ENCODE measurements around the gene LPP. TPM values are rescaled to one million over a fixed set of nuclear protein-coding genes. Genes with fewer than 3 reads are reported as not detected.
A peak's percentile ranks its signal among the peaks of the same experiment; 100 is the strongest.

LPP gene
- total RNA-seq, 1 experiment from 2014 or later: 54.0 TPM

- H3K4me2 ChIP-seq (ENCODE audit: low read length): peak overlapping the region; percentile 67
- H3K79me2 ChIP-seq (ENCODE audit: insufficient read depth, low read length): no peaks in the 10 kb centered on the region
- no peak overlapping the region for H2AFZ ChIP-seq (ENCODE audit: low read depth, low read length, poor library complexity, severe bottlenecking)
- DNase-seq (ENCODE audit: low read depth, low spot score) (no peak), ATAC-seq (no peak)
- H3K9me2 ChIP-seq (ENCODE audit: insufficient read depth): no peaks in the 10 kb centered on the region
- H3K27ac ChIP-seq (ENCODE audit: low read depth, low read length): peak overlapping the region; percentile 59
- ChIA-PET CTCF (interaction anchor here (1.5 kb wide), 1 partner anchor 55 kb away, joined by 3 read pairs; no protein-coding TSS in a partner anchor), RAD21 (ENCODE audit: low non-redundant PET in 1 of 2, low total read pairs in 2 of 2, uncharacterized antibody in 2 of 2, unreplicated experiment in 2 of 2) (interaction anchor here in 1 of 2 experiments (0.6 to 0.9 kb wide), 2 partner anchors 48 to 55 kb away, joined by 5 read pairs; no protein-coding TSS in a partner anchor), POLR2A (interaction anchor here (0.5 kb wide), 1 partner anchor 219 kb away, joined by 5 read pairs; no protein-coding TSS in a partner anchor)
- BruUV-seq (replicated peaks): no TSS peak
- TF ChIP-seq YY1 (IDR thresholded peaks at IDR 0.05; ENCODE audit: extremely low read depth, insufficient replicate concordance, low read depth, low read length) (no peak), CBX3 (IDR thresholded peaks at IDR 0.05; ENCODE audit: low read depth) (no peak), SP1 (IDR thresholded peaks at IDR 0.05; ENCODE audit: low read depth) (0 out of 2 replicates have a peak, but pooled peaks have one; percentile 6)
- no peak overlapping the region for H3K9ac ChIP-seq (ENCODE audit: low read length)
- H3K9me3 ChIP-seq (ENCODE audit: control insufficient read depth in 1 of 2, insufficient read depth in 1 of 2, low read depth in 1 of 2, low read length in 2 of 2): no peaks in the 10 kb centered on the region
- no peaks in the 10 kb centered on the region for H4K20me1 ChIP-seq (ENCODE audit: insufficient read depth)
- H3K4me1 ChIP-seq (ENCODE audit: control insufficient read depth in 1 of 2, insufficient read depth in 2 of 2, low read length in 2 of 2): peaks cover 21 to 29% of the 10 kb centered on the region in 2 experiments
- H3K4me3 ChIP-seq (replicated peaks in 1 of 2; ENCODE audit: low read depth in 1 of 2, low read length in 2 of 2): peak overlapping the region in 1 of 2 experiments; percentile 34; a peak in 1 of 4 replicates
- H3K36me3 ChIP-seq (ENCODE audit: control insufficient read depth in 1 of 2, insufficient read depth in 2 of 2, low read length in 2 of 2): no peaks in the 10 kb centered on the region
- no peaks in the 10 kb centered on the region for H3K27me3 ChIP-seq (ENCODE audit: insufficient read depth, low read length)
- intact Hi-C loops (cut with micrococcal nuclease): no loop called here
Measured at GRCh38 chr3:188899881-188900280, 745.9 kb downstream of the LPP start.

DNA sequence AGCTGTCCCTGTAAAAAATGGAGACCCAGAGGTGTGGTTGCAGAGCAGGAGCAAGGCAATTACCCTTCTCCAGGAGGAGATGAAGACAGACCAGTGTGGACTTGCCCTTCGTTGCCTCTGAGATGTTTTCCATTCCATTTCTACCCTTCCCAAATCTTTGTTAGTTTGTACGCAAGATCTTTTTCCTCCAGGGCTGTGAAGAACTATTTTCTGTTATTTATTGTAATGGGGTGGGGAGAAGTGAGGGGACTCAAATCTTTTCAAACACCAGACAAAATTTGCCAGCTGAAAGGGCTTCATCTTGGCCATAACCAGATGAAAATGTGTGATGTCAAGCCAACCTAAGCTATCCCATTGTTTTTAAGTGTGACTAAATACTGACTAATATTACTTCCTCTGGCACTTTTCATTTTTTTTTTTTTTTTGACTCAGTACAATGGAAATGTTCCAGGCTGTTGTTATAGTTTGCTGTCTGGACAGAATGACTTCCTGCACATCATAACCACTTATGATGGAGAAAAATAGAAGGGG, 746.5 kb downstream of the LPP start:
- CTCF ChIA-PET: interaction anchor here (1.5 kb wide), 1 partner anchor 55 kb away, joined by 3 read pairs; no protein-coding TSS in a partner anchor

More for the DNA sequence above, 746.5 kb downstream of the LPP start:
- DNase-seq (ENCODE audit: low read depth, low spot score): peak; percentile 69
- ChIA-PET RAD21 (ENCODE audit: low non-redundant PET in 1 of 2, low total read pairs in 2 of 2, uncharacterized antibody in 2 of 2, unreplicated experiment in 2 of 2) (interaction anchor here in 1 of 2 experiments (0.6 to 0.9 kb wide), 2 partner anchors 47 to 54 kb away, joined by 5 read pairs; no protein-coding TSS in a partner anchor), POLR2A (interaction anchor here (0.5 kb wide), 1 partner anchor 219 kb away, joined by 5 read pairs; no protein-coding TSS in a partner anchor)
- BruUV-seq (replicated peaks): no TSS peak
- intact Hi-C loops (cut with micrococcal nuclease): no loop called here
- no peak for TF ChIP-seq SIN3A (IDR thresholded peaks at IDR 0.05; ENCODE audit: low read depth)
- no peak for TF ChIP-seq REST (IDR thresholded peaks at IDR 0.05; ENCODE audit: low read depth)
- TF ChIP-seq FOSL1 (IDR thresholded peaks at IDR 0.05; ENCODE audit: low read depth): peak; percentile 94
- peak; percentile 79 for TF ChIP-seq SP1 (IDR thresholded peaks at IDR 0.05; ENCODE audit: low read depth)
- TF ChIP-seq MAX (IDR thresholded peaks at IDR 0.05): no peak
- peak; percentile 42 for TF ChIP-seq YY1 (IDR thresholded peaks at IDR 0.05; ENCODE audit: extremely low read depth, insufficient replicate concordance, low read depth, low read length)
- no peak for TF ChIP-seq ZFX (IDR thresholded peaks at IDR 0.05)
- TF ChIP-seq ATF3 (IDR thresholded peaks at IDR 0.05): no peak
- no peak for TF ChIP-seq POLR2AphosphoS5 (IDR thresholded peaks at IDR 0.05; ENCODE audit: low read depth, low read length)
- TF ChIP-seq CBX3 (IDR thresholded peaks at IDR 0.05; ENCODE audit: low read depth): 0 out of 2 replicates have a peak, but pooled peaks have one; percentile 54
- peak; percentile 78 for TF ChIP-seq JUND (IDR thresholded peaks at IDR 0.05)
- peak; percentile 33; the same call in 1 of the 2 replicates for TF ChIP-seq CEBPB (IDR thresholded peaks at IDR 0.05; ENCODE audit: low read depth)
- TF ChIP-seq SRF (IDR thresholded peaks at IDR 0.05; ENCODE audit: low read depth): peak; percentile 31; the same call in 1 of the 2 replicates
- no peak for TF ChIP-seq ELF1 (IDR thresholded peaks at IDR 0.05; ENCODE audit: borderline replicate concordance, low read depth)
- peak; percentile 28 for TF ChIP-seq TCF7L2 (IDR thresholded peaks at IDR 0.05; ENCODE audit: borderline replicate concordance, extremely low read depth, insufficient read depth, insufficient read length)
- no peak for TF ChIP-seq EGR1 (IDR thresholded peaks at IDR 0.05; ENCODE audit: low read depth)
- no peak for TF ChIP-seq EZH2phosphoT487 (IDR thresholded peaks at IDR 0.05; ENCODE audit: borderline replicate concordance)
- Histone ChIP-seq H4K20me1 (ENCODE audit: insufficient read depth) (no peaks in the 10 kb centered on the region), H3K4me2 (ENCODE audit: low read length) (peak overlapping the region; percentile 67), H3K4me1 (ENCODE audit: control insufficient read depth in 1 of 2, insufficient read depth in 2 of 2, low read length in 2 of 2) (peaks cover 21 to 29% of the 10 kb centered on the region in 2 experiments), H2AFZ (ENCODE audit: low read depth, low read length, poor library complexity, severe bottlenecking) (peak overlapping the region; percentile 6), H3K4me3 (replicated peaks in 1 of 2; ENCODE audit: low read depth in 1 of 2, low read length in 2 of 2) (peak overlapping the region in 1 of 2 experiments; percentile 34; a peak in 2 of 4 replicates), H3K79me2 (ENCODE audit: insufficient read depth, low read length) (no peaks in the 10 kb centered on the region), H3K36me3 (ENCODE audit: control insufficient read depth in 1 of 2, insufficient read depth in 2 of 2, low read length in 2 of 2) (no peaks in the 10 kb centered on the region), H3K9ac (ENCODE audit: low read length) (no peak overlapping the region), H3K9me2 (ENCODE audit: insufficient read depth) (no peaks in the 10 kb centered on the region), H3K27me3 (ENCODE audit: insufficient read depth, low read length) (no peaks in the 10 kb centered on the region), H3K9me3 (ENCODE audit: control insufficient read depth in 1 of 2, insufficient read depth in 1 of 2, low read depth in 1 of 2, low read length in 2 of 2) (no peaks in the 10 kb centered on the region), H3K27ac (ENCODE audit: low read depth, low read length) (peak overlapping the region; percentile 59)
- ATAC-seq: peak; percentile 83
